H9 (cell line): ENCODE measurements around the gene CDS2. TPM values are rescaled to one million over a fixed set of nuclear protein-coding genes. Genes with fewer than 3 reads are reported as not detected.

Source experiments
- DNase-seq: peaks from one replicate; pipeline ENCODE4 v3.0.0-alpha.2; 2017
- H2AFZ ChIP-seq: one replicate; pipeline ENCODE4 v1.6.1; 2013; ENCODE audit warnings: mild to moderate bottlenecking, low read length, control low read depth, moderate library complexity
- H2AK5ac ChIP-seq: 2 replicates; pipeline ENCODE4 v1.6.1; 2013; ENCODE audit warnings: low read length, control low read depth, mixed read lengths; ENCODE audit not compliant: insufficient read length
- H2BK120ac ChIP-seq: one replicate; pipeline ENCODE4 v1.6.1; 2013; ENCODE audit warnings: low read depth, mild to moderate bottlenecking, low read length, control low read depth, inconsistent platforms; ENCODE audit not compliant: poor library complexity, severe bottlenecking
- H2BK12ac ChIP-seq: 2 replicates; pipeline ENCODE4 v1.6.1; 2013; ENCODE audit warnings: low read length, control low read depth, mixed read lengths, low read depth; ENCODE audit not compliant: insufficient read length
- H2BK15ac ChIP-seq: 2 replicates; pipeline ENCODE4 v1.6.1; 2013; ENCODE audit warnings: low read depth, low read length, control low read depth
- H2BK20ac ChIP-seq: one replicate; pipeline ENCODE4 v1.6.1; 2013; ENCODE audit warnings: low read depth, mild to moderate bottlenecking, low read length, control low read depth, inconsistent platforms; ENCODE audit not compliant: poor library complexity, severe bottlenecking
- H2BK5ac ChIP-seq: 2 replicates; pipeline ENCODE4 v1.6.1; 2013; ENCODE audit warnings: low read length, control low read depth, mixed read lengths; ENCODE audit not compliant: insufficient read length
- H3K14ac ChIP-seq: 2 replicates; pipeline ENCODE4 v1.6.1; 2013; ENCODE audit warnings: low read length, control low read depth; ENCODE audit not compliant: insufficient read depth
- H3K18ac ChIP-seq: 2 replicates; pipeline ENCODE4 v1.6.1; 2013; ENCODE audit warnings: low read depth, mild to moderate bottlenecking, mixed read lengths, low read length, control low read depth; ENCODE audit not compliant: insufficient read length
- H3K23ac ChIP-seq: 2 replicates; pipeline ENCODE4 v1.6.1; 2013; ENCODE audit warnings: low read length, control low read depth, mixed read lengths, low read depth; ENCODE audit not compliant: insufficient read length
- H3K23me2 ChIP-seq: 2 replicates; pipeline ENCODE4 v1.6.1; 2013; ENCODE audit warnings: low read depth, mild to moderate bottlenecking, mixed read lengths, low read length, control low read depth; ENCODE audit not compliant: insufficient read length, poor library complexity, severe bottlenecking
- H3K27ac ChIP-seq: 2 replicates; pipeline ENCODE4 v1.5.1; 2013; ENCODE audit warnings: low read length, control low read depth, mixed read lengths, low read depth; ENCODE audit not compliant: insufficient read length
- H3K27me3 ChIP-seq: 2 replicates; pipeline ENCODE4 v1.6.1; 2013; ENCODE audit warnings: low read length, control low read depth, inconsistent platforms; ENCODE audit not compliant: insufficient read depth
- H3K4ac ChIP-seq: 2 replicates; pipeline ENCODE4 v1.6.1; 2013; ENCODE audit warnings: low read depth, mild to moderate bottlenecking, control low read depth, inconsistent platforms, low read length, moderate library complexity
- H3K4me1 ChIP-seq: 2 replicates; pipeline ENCODE4 v1.6.1; 2013; ENCODE audit warnings: low read length, control low read depth, inconsistent platforms; ENCODE audit not compliant: insufficient read depth
- H3K4me2 ChIP-seq: 2 replicates; pipeline ENCODE4 v1.6.1; 2013; ENCODE audit warnings: low read length, control low read depth, mixed read lengths; ENCODE audit not compliant: insufficient read length, insufficient read depth
- H3K56ac ChIP-seq: 2 replicates; pipeline ENCODE4 v1.6.1; 2013; ENCODE audit warnings: low read depth, mild to moderate bottlenecking, mixed read lengths, low read length, control low read depth; ENCODE audit not compliant: insufficient read length
- H3K79me1 ChIP-seq: 2 replicates; pipeline ENCODE4 v1.6.1; 2013; ENCODE audit warnings: low read depth, mild to moderate bottlenecking, moderate library complexity, low read length, control low read depth, inconsistent platforms; ENCODE audit not compliant: insufficient read depth, poor library complexity, severe bottlenecking
- H3K79me2 ChIP-seq: 2 replicates; pipeline ENCODE4 v1.6.1; 2013; ENCODE audit warnings: low read length, control low read depth, inconsistent platforms; ENCODE audit not compliant: insufficient read depth
- H3K9ac ChIP-seq: 2 replicates; pipeline ENCODE4 v1.6.1; 2013; ENCODE audit warnings: low read length, control low read depth, mixed read lengths; ENCODE audit not compliant: insufficient read length; ENCODE audit errors: extremely low read depth
- H3K9me3 ChIP-seq: one replicate; pipeline ENCODE4 v1.6.1; 2013; ENCODE audit warnings: low read depth, low read length, inconsistent platforms; ENCODE audit not compliant: control insufficient read depth
- H3T11ph ChIP-seq: one replicate; pipeline ENCODE4 v1.6.1; 2013; ENCODE audit warnings: mild to moderate bottlenecking, low read length, control low read depth, inconsistent platforms
- H4K20me1 ChIP-seq: one replicate; pipeline ENCODE4 v1.6.1; 2013; ENCODE audit not compliant: control insufficient read depth, insufficient read length, insufficient read depth
- H4K5ac ChIP-seq: 2 replicates; pipeline ENCODE4 v1.6.1; 2013; ENCODE audit warnings: low read depth, mild to moderate bottlenecking, mixed read lengths, low read length, control low read depth; ENCODE audit not compliant: insufficient read length
- H4K8ac ChIP-seq: replicated peaks from 2 replicates; pipeline ENCODE4 v1.6.1; 2013; ENCODE audit warnings: low read length, control low read depth, mixed read lengths, low read depth; ENCODE audit not compliant: insufficient read length
- H4K91ac ChIP-seq: 2 replicates; pipeline ENCODE4 v1.6.1; 2013; ENCODE audit warnings: low read depth, mild to moderate bottlenecking, moderate library complexity, mixed read lengths, low read length, control low read depth; ENCODE audit not compliant: insufficient read length
- H3K27ac Mint-ChIP-seq, 3 experiments: 2 replicates in 2 of 3; 3 replicates in 1 of 3; pipeline ENCODE4 v1.8.0; 2020 to 2021; ENCODE audit warnings: mixed read lengths in 3 of 3, mild to moderate bottlenecking in 1 of 3, moderate library complexity in 1 of 3
- H3K27me3 Mint-ChIP-seq: 2 replicates; pipeline ENCODE4 v1.8.0; 2021; ENCODE audit warnings: low read depth, mild to moderate bottlenecking, moderate library complexity, mixed read lengths
- H3K36me3 Mint-ChIP-seq, 3 experiments: 2 replicates in 2 of 3; 3 replicates in 1 of 3; pipeline ENCODE4 v1.8.0; 2020 to 2021; ENCODE audit warnings: low read depth in 3 of 3, mixed read lengths in 3 of 3; ENCODE audit not compliant: insufficient read depth in 1 of 3
- H3K4me1 Mint-ChIP-seq, 2 experiments: 2 replicates each; pipeline ENCODE4 v1.8.0; 2020; ENCODE audit warnings: mixed read lengths in 2 of 2
- H3K4me3 Mint-ChIP-seq, 2 experiments: 2 replicates in 1 of 2; 3 replicates in 1 of 2; pipeline ENCODE4 v1.8.0; 2020 to 2021; ENCODE audit warnings: mild to moderate bottlenecking in 2 of 2, mixed read lengths in 2 of 2, moderate library complexity in 1 of 2
- H3K9me3 Mint-ChIP-seq, 2 experiments: 2 replicates in 1 of 2; 3 replicates in 1 of 2; pipeline ENCODE4 v1.8.0; 2020; ENCODE audit warnings: mild to moderate bottlenecking in 2 of 2, mixed read lengths in 2 of 2, moderate library complexity in 1 of 2
- WGBS: extraction: QIAGEN DNeasy Blood & Tissue Kit; methylation state at CpG from one replicate; pipeline ENCODE4 v1.1.7; 2013; ENCODE audit warnings: missing lambda C conversion rate, low lambda C conversion rate, mixed read lengths; ENCODE audit not compliant: insufficient read length; ENCODE audit errors: extremely low coverage; 5-methylcytosine and 5-hydroxymethylcytosine counted together
- total RNA-seq: library from RNA; stranded (reverse); gene quantifications from 2 replicates; pipeline ENCODE4 v1.2.1, GENCODE V29; 2021
- TF ChIP-seq, protein P1 (sequence below): fragments of 200-600 bp; sonication (generic); conservative IDR thresholded peaks from 3 replicates; pipeline ENCODE4 v1.8.0; 2021; ENCODE audit warnings: antibody characterized with exemption, mild to moderate bottlenecking

Gene CDS2
- total RNA-seq, 1 experiment from 2014 or later, result 63.2 TPM

DNA sequence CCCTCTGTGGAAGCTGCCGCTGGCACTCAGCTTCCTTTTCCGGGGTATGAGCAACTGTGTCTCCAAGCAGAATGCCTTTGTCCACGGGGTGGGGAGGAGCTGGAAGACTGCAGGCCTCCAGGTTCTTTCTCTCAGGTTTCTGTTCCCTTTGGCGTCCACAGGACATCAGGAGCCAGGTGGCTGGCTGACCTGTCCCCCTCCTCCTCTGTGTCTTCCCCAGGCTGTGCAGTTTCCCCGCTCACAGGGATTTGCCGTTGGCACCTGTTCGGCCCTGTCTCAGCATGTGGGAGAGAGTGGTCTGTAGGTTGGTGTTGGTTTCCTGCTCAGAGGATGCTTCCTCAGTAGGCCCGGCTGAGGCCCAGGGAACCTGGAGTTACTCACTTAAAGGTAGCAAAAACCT, 43.5 kb downstream of the CDS2 start:
- H3K27me3 Mint-ChIP-seq, result no peaks in the 10 kb centered on the region
- no peak overlapping the region for H3K23ac ChIP-seq
- H3K4me1 Mint-ChIP-seq, result peaks cover 60 to 64% of the 10 kb centered on the region in 2 experiments

More for the DNA sequence above, 43.5 kb downstream of the CDS2 start:
- Histone ChIP-seq H3K4me1 (peaks cover 22% of the 10 kb centered on the region; the same call in 1 of the 2 replicates), H2BK12ac (no peak overlapping the region), H4K20me1 (no peaks in the 10 kb centered on the region), H4K8ac (no peak overlapping the region), H3K4me2 (no peak overlapping the region), H4K91ac (no peak overlapping the region), H3K79me2 (peaks cover 10% of the 10 kb centered on the region; the same call in 1 of the 2 replicates), H3K79me1 (no peaks in the 10 kb centered on the region), H3K9me3 (no peaks in the 10 kb centered on the region), H2BK20ac (no peak overlapping the region), H3K27ac (no peak overlapping the region), H3K9ac (no peak overlapping the region), H2BK5ac (no peak overlapping the region), H2AK5ac (no peak overlapping the region), H3K4ac (no peak overlapping the region; the same call in 1 of the 2 replicates), H2BK15ac (no peak overlapping the region), H3K14ac (peak overlapping the region; percentile 26; the same call in 1 of the 2 replicates), H3T11ph (no peak overlapping the region), H3K18ac (peak overlapping the region; percentile 30), H3K27me3 (no peaks in the 10 kb centered on the region), H4K5ac (no peak overlapping the region), H3K23me2 (no peaks in the 10 kb centered on the region), H2AFZ (no peak overlapping the region), H3K56ac (no peak overlapping the region), H2BK120ac (no peak overlapping the region)
- TF ChIP-seq, protein P1, sequence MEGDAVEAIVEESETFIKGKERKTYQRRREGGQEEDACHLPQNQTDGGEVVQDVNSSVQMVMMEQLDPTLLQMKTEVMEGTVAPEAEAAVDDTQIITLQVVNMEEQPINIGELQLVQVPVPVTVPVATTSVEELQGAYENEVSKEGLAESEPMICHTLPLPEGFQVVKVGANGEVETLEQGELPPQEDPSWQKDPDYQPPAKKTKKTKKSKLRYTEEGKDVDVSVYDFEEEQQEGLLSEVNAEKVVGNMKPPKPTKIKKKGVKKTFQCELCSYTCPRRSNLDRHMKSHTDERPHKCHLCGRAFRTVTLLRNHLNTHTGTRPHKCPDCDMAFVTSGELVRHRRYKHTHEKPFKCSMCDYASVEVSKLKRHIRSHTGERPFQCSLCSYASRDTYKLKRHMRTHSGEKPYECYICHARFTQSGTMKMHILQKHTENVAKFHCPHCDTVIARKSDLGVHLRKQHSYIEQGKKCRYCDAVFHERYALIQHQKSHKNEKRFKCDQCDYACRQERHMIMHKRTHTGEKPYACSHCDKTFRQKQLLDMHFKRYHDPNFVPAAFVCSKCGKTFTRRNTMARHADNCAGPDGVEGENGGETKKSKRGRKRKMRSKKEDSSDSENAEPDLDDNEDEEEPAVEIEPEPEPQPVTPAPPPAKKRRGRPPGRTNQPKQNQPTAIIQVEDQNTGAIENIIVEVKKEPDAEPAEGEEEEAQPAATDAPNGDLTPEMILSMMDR, result no peak
- Mint-ChIP-seq H3K27ac (peak overlapping the region in 2 of 3 experiments; percentile 85 to 92; a peak in 4 of 7 replicates), H3K9me3 (no peaks in the 10 kb centered on the region), H3K4me3 (no peak overlapping the region; a peak in 1 of 5 replicates), H3K36me3 (peaks cover 5 to 16% (median 6%) of the 10 kb centered on the region in 3 experiments; a peak in 5 of 7 replicates)
- WGBS, result no CpG with 5 or more reads among the region's 8 CpGs
- no peak for DNase-seq
